Keratinocyte (primary cell): ENCODE results near the gene PHOX2A.

Source experiments
- CTCF ChIP-seq, 3 experiments: IDR thresholded peaks in 1 of 3; conservative IDR thresholded peaks in 1 of 3; optimal IDR thresholded peaks in 1 of 3; 2 replicates in 2 of 3; 3 replicates in 1 of 3; pipeline versions ENCODE3 to v1.5.1; 2011; ENCODE audit warnings: low read length in 3 of 3, mild to moderate bottlenecking in 3 of 3, moderate library complexity in 2 of 3, control low read depth in 1 of 3, inconsistent platforms in 1 of 3; ENCODE audit not compliant: insufficient read depth in 2 of 3; ENCODE audit errors: extremely low read depth in 1 of 3
- EZH2 ChIP-seq: IDR thresholded peaks from one replicate; pipeline ENCODE4 v1.6.1; 2012; ENCODE audit warnings: inconsistent platforms, mild to moderate bottlenecking, low read length, moderate library complexity

GRCh38 chr11:72234514-72234830, 9.5 kb downstream of the PHOX2A start:
- no peak for TF ChIP-seq CTCF (optimal IDR thresholded peaks at IDR 0.05 in 1 of 3, IDR thresholded peaks at IDR 0.05 in 1 of 3, conservative IDR thresholded peaks at IDR 0.05 in 1 of 3; ENCODE audit: extremely low read depth in 1 of 3, insufficient read depth in 2 of 3, low read length in 3 of 3)
- TF ChIP-seq EZH2, result no peak
